Measurements from ENCODE around the gene ARID2.

The ARID2 gene

GRCh38 chr12:45743247-45743646 lies 13.7 kb downstream of the ARID2 start:
- H3K27ac ChIP-seq (ENCODE audit: low read depth, low read length), result no peak overlapping the region
- H3K27me3 ChIP-seq (ENCODE audit: control insufficient read depth, insufficient read depth, low read length), result no peaks in the 10 kb centered on the region
- H3K4me1 ChIP-seq (ENCODE audit: control insufficient read depth, insufficient read depth, low read length), result no peaks in the 10 kb centered on the region
- H3K4me3 ChIP-seq (ENCODE audit: low read length), result no peak overlapping the region
- H3K36me3 ChIP-seq (ENCODE audit: control insufficient read depth, insufficient read depth, low read length), result no peaks in the 10 kb centered on the region
- H3K9ac ChIP-seq (ENCODE audit: low read length), result no peak overlapping the region

GRCh38 chr12:45745861-45746277 lies 16.4 kb downstream of the ARID2 start:
- H3K36me3 ChIP-seq (ENCODE audit: control insufficient read depth, insufficient read depth, low read length), result no peaks in the 10 kb centered on the region

GRCh38 chr12:45756666-45757065 lies 27.2 kb downstream of the ARID2 start:
- Histone ChIP-seq H3K4me1 (ENCODE audit: control insufficient read depth, insufficient read depth, low read length) (peaks cover 5% of the 10 kb centered on the region), H3K4me3 (ENCODE audit: low read length) (no peak overlapping the region), H3K27me3 (ENCODE audit: control insufficient read depth, insufficient read depth, low read length) (no peaks in the 10 kb centered on the region), H3K27ac (ENCODE audit: low read depth, low read length) (peak overlapping the region; percentile 10), H3K9ac (ENCODE audit: low read length) (no peak overlapping the region), H3K36me3 (ENCODE audit: control insufficient read depth, insufficient read depth, low read length) (no peaks in the 10 kb centered on the region)

More at GRCh38 chr12:45745861-45746277, 16.4 kb downstream of the ARID2 start:
- no peak overlapping the region for H3K27ac ChIP-seq (ENCODE audit: low read depth, low read length)
- H3K4me1 ChIP-seq (ENCODE audit: control insufficient read depth, insufficient read depth, low read length), result no peaks in the 10 kb centered on the region
- no peaks in the 10 kb centered on the region for H3K27me3 ChIP-seq (ENCODE audit: control insufficient read depth, insufficient read depth, low read length)
- no peak overlapping the region for H3K9ac ChIP-seq (ENCODE audit: low read length)
- H3K4me3 ChIP-seq (ENCODE audit: low read length), result no peak overlapping the region

GRCh38 chr12:45757172-45757571 lies 27.7 kb downstream of the ARID2 start:
- no peaks in the 10 kb centered on the region for H3K36me3 ChIP-seq (ENCODE audit: control insufficient read depth, insufficient read depth, low read length)
- no peak overlapping the region for H3K4me3 ChIP-seq (ENCODE audit: low read length)
- peaks cover 5% of the 10 kb centered on the region for H3K4me1 ChIP-seq (ENCODE audit: control insufficient read depth, insufficient read depth, low read length)
- no peaks in the 10 kb centered on the region for H3K27me3 ChIP-seq (ENCODE audit: control insufficient read depth, insufficient read depth, low read length)
- peak overlapping the region; percentile 24 for H3K27ac ChIP-seq (ENCODE audit: low read depth, low read length)
- H3K9ac ChIP-seq (ENCODE audit: low read length), result no peak overlapping the region

GRCh38 chr12:45760333-45760732 lies 30.8 kb downstream of the ARID2 start:
- Histone ChIP-seq H3K27me3 (ENCODE audit: control insufficient read depth, insufficient read depth, low read length) (no peaks in the 10 kb centered on the region), H3K9ac (ENCODE audit: low read length) (no peak overlapping the region), H3K27ac (ENCODE audit: low read depth, low read length) (no peak overlapping the region), H3K36me3 (ENCODE audit: control insufficient read depth, insufficient read depth, low read length) (no peaks in the 10 kb centered on the region), H3K4me1 (ENCODE audit: control insufficient read depth, insufficient read depth, low read length) (peaks cover 6% of the 10 kb centered on the region), H3K4me3 (ENCODE audit: low read length) (no peak overlapping the region)

GRCh38 chr12:45762185-45763110 lies 32.9 kb downstream of the ARID2 start:
- Histone ChIP-seq H3K4me1 (ENCODE audit: control insufficient read depth, insufficient read depth, low read length) (peaks cover 3% of the 10 kb centered on the region), H3K9ac (ENCODE audit: low read length) (no peak overlapping the region), H3K4me3 (ENCODE audit: low read length) (no peak overlapping the region), H3K36me3 (ENCODE audit: control insufficient read depth, insufficient read depth, low read length) (no peaks in the 10 kb centered on the region), H3K27ac (ENCODE audit: low read depth, low read length) (no peak overlapping the region), H3K27me3 (ENCODE audit: control insufficient read depth, insufficient read depth, low read length) (no peaks in the 10 kb centered on the region)

GRCh38 chr12:45763381-45763780 lies 33.9 kb downstream of the ARID2 start:
- H3K4me3 ChIP-seq (ENCODE audit: low read length), result no peak overlapping the region
- no peak overlapping the region for H3K9ac ChIP-seq (ENCODE audit: low read length)
- no peaks in the 10 kb centered on the region for H3K36me3 ChIP-seq (ENCODE audit: control insufficient read depth, insufficient read depth, low read length)
- no peak overlapping the region for H3K27ac ChIP-seq (ENCODE audit: low read depth, low read length)
- H3K4me1 ChIP-seq (ENCODE audit: control insufficient read depth, insufficient read depth, low read length), result peaks cover 3% of the 10 kb centered on the region
- H3K27me3 ChIP-seq (ENCODE audit: control insufficient read depth, insufficient read depth, low read length), result no peaks in the 10 kb centered on the region

GRCh38 chr12:45768194-45768593 lies 38.7 kb downstream of the ARID2 start:
- Histone ChIP-seq H3K4me3 (ENCODE audit: low read length) (no peak overlapping the region), H3K9ac (ENCODE audit: low read length) (no peak overlapping the region), H3K27ac (ENCODE audit: low read depth, low read length) (no peak overlapping the region), H3K36me3 (ENCODE audit: control insufficient read depth, insufficient read depth, low read length) (no peaks in the 10 kb centered on the region), H3K27me3 (ENCODE audit: control insufficient read depth, insufficient read depth, low read length) (no peaks in the 10 kb centered on the region), H3K4me1 (ENCODE audit: control insufficient read depth, insufficient read depth, low read length) (no peaks in the 10 kb centered on the region)

GRCh38 chr12:45773747-45774146 lies 44.2 kb downstream of the ARID2 start:
- no peaks in the 10 kb centered on the region for H3K36me3 ChIP-seq (ENCODE audit: control insufficient read depth, insufficient read depth, low read length)
- no peak overlapping the region for H3K9ac ChIP-seq (ENCODE audit: low read length)
- H3K4me3 ChIP-seq (ENCODE audit: low read length), result no peak overlapping the region
- H3K4me1 ChIP-seq (ENCODE audit: control insufficient read depth, insufficient read depth, low read length), result peaks cover 2% of the 10 kb centered on the region
- no peak overlapping the region for H3K27ac ChIP-seq (ENCODE audit: low read depth, low read length)
- no peaks in the 10 kb centered on the region for H3K27me3 ChIP-seq (ENCODE audit: control insufficient read depth, insufficient read depth, low read length)

GRCh38 chr12:45774508-45775162 lies 45.1 kb downstream of the ARID2 start:
- H3K27ac ChIP-seq (ENCODE audit: low read depth, low read length), result no peak overlapping the region
- H3K4me3 ChIP-seq (ENCODE audit: low read length), result no peak overlapping the region
- peaks cover 2% of the 10 kb centered on the region for H3K4me1 ChIP-seq (ENCODE audit: control insufficient read depth, insufficient read depth, low read length)
- H3K27me3 ChIP-seq (ENCODE audit: control insufficient read depth, insufficient read depth, low read length), result no peaks in the 10 kb centered on the region
- no peaks in the 10 kb centered on the region for H3K36me3 ChIP-seq (ENCODE audit: control insufficient read depth, insufficient read depth, low read length)
- no peak overlapping the region for H3K9ac ChIP-seq (ENCODE audit: low read length)

GRCh38 chr12:45775465-45775864 lies 46.0 kb downstream of the ARID2 start:
- Histone ChIP-seq H3K4me1 (ENCODE audit: control insufficient read depth, insufficient read depth, low read length) (peaks cover 2% of the 10 kb centered on the region), H3K4me3 (ENCODE audit: low read length) (no peak overlapping the region), H3K9ac (ENCODE audit: low read length) (no peak overlapping the region), H3K36me3 (ENCODE audit: control insufficient read depth, insufficient read depth, low read length) (no peaks in the 10 kb centered on the region), H3K27me3 (ENCODE audit: control insufficient read depth, insufficient read depth, low read length) (no peaks in the 10 kb centered on the region), H3K27ac (ENCODE audit: low read depth, low read length) (no peak overlapping the region)

GRCh38 chr12:45775964-45776363 lies 46.5 kb downstream of the ARID2 start:
- Histone ChIP-seq H3K4me3 (ENCODE audit: low read length) (no peak overlapping the region), H3K36me3 (ENCODE audit: control insufficient read depth, insufficient read depth, low read length) (no peaks in the 10 kb centered on the region), H3K4me1 (ENCODE audit: control insufficient read depth, insufficient read depth, low read length) (peaks cover 2% of the 10 kb centered on the region), H3K27ac (ENCODE audit: low read depth, low read length) (no peak overlapping the region), H3K9ac (ENCODE audit: low read length) (no peak overlapping the region), H3K27me3 (ENCODE audit: control insufficient read depth, insufficient read depth, low read length) (no peaks in the 10 kb centered on the region)

All from rectal smooth muscle tissue (tissue), 1 donor.